ENCODE results near the gene ACAP2.
"Not testable (repeated sequence)": the region's sequence is repeated elsewhere in the genome, so short reads cannot be mapped to it uniquely, and the experiment has no call there.

Gene ACAP2

DNA sequence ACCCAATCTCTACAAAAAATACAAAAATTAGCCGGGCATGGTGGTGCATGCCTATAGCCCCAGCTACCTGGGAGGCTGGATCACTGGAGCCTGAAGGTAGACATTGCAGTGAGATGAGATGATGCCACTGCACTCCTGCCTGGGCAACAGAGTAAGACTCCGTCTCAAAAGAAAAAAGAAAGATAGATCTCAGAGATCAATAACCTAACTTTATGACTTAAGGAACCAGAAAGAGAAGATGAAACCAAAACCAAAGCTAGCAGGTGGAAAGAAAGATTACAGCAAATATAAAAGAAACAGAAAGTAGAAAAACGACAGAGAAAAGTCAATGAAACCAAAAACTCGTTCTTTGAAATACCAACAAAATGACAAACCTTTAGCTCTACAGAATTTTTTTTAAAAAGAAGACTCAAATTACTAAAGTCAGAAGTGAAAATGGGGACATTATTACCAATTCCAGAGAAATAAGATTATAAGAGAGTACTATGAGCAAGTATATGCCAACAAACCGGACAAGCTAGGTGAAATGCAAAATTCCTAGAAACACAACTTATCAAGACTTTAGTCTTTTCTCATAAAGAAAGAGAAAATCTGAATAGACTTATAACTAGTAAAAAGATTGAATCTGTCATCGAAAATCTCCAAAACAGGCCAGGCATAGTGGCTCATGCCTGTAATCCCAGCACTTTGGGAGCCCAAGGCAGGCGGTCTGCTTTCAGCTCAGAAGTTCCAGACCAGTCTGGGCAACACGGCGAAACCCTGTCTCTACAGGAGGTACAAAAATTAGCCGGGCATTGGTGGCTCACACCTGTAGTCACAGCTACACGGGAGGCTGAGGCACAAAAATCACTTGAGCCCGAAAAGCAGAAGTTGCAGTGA is 35.0 kb downstream of the ACAP2 start:
- no peak for TF ChIP-seq CTCF (conservative IDR thresholded peaks at IDR 0.05; ENCODE audit: control insufficient read depth, insufficient read depth, low read depth, low read length)
- no peak for DNase-seq (ENCODE audit: low read depth)
- H3K4me3 ChIP-seq (ENCODE audit: control insufficient read depth, low read depth, low read length) = no peak overlapping the region

DNA sequence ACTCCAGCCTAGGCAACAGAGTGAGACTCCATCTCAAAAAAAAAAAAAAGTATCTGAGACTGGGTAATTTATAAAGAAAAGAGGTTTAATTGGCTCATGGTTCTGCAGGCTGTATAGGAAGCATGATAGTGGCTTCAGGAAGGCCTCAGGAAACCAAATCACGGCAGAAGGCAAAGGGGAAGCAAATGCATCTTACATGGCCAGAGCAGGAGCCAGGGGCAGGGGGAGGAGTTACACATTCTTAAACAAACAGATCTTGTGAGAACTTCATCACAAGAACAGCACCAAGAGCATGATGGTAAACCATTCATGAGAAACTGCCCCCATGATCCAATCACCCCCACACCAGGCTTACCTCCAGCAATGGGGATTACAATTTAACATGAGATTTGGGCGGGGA is 37.2 kb downstream of the ACAP2 start:
- no peak overlapping the region for H3K4me3 ChIP-seq (ENCODE audit: control insufficient read depth, low read depth, low read length)
- TF ChIP-seq CTCF (conservative IDR thresholded peaks at IDR 0.05; ENCODE audit: control insufficient read depth, insufficient read depth, low read depth, low read length) = no peak
- no peak for DNase-seq (ENCODE audit: low read depth)

DNA sequence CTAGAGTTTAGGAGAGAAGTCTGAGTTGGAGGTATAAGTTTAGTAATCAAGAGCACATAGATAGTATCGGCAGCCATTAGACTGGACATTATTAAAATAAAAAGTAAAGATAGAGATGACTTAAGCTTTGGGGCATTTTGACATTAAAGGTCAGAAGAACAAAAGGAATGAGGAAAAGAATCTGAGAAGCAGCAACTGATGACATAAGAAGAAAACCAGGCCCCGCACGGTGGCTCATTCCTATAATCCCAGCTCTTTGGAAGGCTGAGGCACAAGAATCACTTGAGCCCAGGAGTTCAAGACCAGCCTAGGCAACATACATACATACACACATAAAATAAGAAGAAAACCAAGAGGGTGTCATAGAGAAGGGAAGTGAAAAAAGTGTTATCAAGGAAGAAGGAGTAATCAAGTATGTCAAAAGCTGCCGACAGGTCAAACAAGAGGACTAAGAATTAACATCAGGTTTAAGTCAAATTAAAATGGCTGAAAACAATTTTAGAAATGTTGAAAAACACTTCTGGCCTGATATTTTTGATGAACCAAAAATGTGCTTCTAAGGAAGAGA is 38.9 kb downstream of the ACAP2 start:
- no peak for TF ChIP-seq CTCF (conservative IDR thresholded peaks at IDR 0.05; ENCODE audit: control insufficient read depth, insufficient read depth, low read depth, low read length)
- DNase-seq (ENCODE audit: low read depth) = peak; percentile 6
- no peak overlapping the region for H3K4me3 ChIP-seq (ENCODE audit: control insufficient read depth, low read depth, low read length)

GRCh38 chr3:195403244-195403643 is 39.6 kb downstream of the ACAP2 start:
- no peak overlapping the region for H3K4me3 ChIP-seq (ENCODE audit: control insufficient read depth, low read depth, low read length)
- no peak for TF ChIP-seq CTCF (conservative IDR thresholded peaks at IDR 0.05; ENCODE audit: control insufficient read depth, insufficient read depth, low read depth, low read length)
- DNase-seq (ENCODE audit: low read depth) = no peak

DNA sequence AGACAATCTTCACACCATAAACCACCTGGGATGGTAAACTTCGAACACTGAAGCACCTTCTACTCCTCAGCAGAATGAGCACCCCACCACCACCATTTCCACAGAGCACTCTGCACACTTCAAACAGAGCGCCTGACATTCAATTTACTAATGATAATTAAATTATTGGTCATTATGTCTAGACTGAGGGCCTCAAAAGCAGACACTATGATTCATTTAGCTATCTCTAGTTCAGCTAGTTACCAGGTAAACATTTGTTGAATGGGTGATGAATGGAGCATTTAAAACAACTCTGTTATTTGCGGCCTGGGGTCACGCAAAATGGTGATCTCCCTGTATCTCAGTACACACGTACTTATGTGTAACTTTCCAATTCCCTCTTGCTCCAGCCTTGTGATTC is 40.9 kb downstream of the ACAP2 start:
- TF ChIP-seq CTCF (conservative IDR thresholded peaks at IDR 0.05; ENCODE audit: control insufficient read depth, insufficient read depth, low read depth, low read length) = no peak
- no peak overlapping the region for H3K4me3 ChIP-seq (ENCODE audit: control insufficient read depth, low read depth, low read length)
- no peak for DNase-seq (ENCODE audit: low read depth)

- DNase-seq (ENCODE audit: low read depth); H3K4me3 ChIP-seq (ENCODE audit: control insufficient read depth, low read depth, low read length): not testable (repeated sequence)
These were observed 44.4 kb downstream of the ACAP2 start for GRCh38 chr3:195398460-195398859.

- TF ChIP-seq CTCF (conservative IDR thresholded peaks at IDR 0.05; ENCODE audit: control insufficient read depth, insufficient read depth, low read depth, low read length) = no peak
- no peak overlapping the region for H3K4me3 ChIP-seq (ENCODE audit: control insufficient read depth, low read depth, low read length)
- no peak for DNase-seq (ENCODE audit: low read depth)
These were observed 45.3 kb downstream of the ACAP2 start for GRCh38 chr3:195397524-195397923.

Data from fibroblast of mammary gland (primary cell).